ENCODE data around the gene ENKD1. TPM values are rescaled to one million over a fixed set of nuclear protein-coding genes. Genes with fewer than 3 reads are reported as not detected.

ENKD1 gene
- total and polyA plus RNA-seq, 2 of the 13 experiments (the other 11 are each of a cell fraction or from before 2014, with no cell fraction given) = 10.8 to 20.8 TPM

DNA sequence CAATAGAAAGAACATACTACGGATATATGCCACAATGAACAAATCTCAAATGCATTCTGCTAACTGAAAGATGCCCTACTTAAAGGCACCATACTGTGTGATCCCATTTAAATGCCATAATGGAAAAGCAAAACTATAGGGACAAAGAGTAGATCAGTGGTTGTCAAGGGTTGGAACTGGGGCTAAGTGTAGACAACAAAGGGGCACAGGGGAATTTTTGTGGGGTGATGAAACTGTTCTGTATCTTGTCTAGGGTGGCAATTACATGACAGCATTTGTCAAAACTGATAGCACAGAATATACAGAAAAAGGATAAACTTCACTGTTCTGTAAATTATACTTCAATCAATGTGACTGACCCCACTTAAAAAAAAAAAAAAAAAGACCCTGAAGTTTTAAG, 34.9 kb upstream of the ENKD1 start:
- BruUV-seq (replicated peaks) = no TSS peak
- DNase-seq (ENCODE audit: low spot score) (no peak), FAIRE-seq (peak; percentile 60), ATAC-seq (no peak)
- H3K27me3 ChIP-seq (ENCODE audit: control insufficient read depth in 1 of 2, insufficient read depth in 2 of 2, low read length in 2 of 2) = no peaks in the 10 kb centered on the region
- intact Hi-C loops (cut with micrococcal nuclease; ENCODE audit: unreplicated experiment) (no loop called here), in situ Hi-C loops (cut with HindIII; ENCODE audit: extremely low pct_ligation_motif_present, low pct_unique_long_range_greater_than_20kb) (no loop called here)
- ChIA-PET POLR2A (interaction anchor here (0.9 kb wide), 1 partner anchor 18 kb away, joined by 3 read pairs; the partner anchor contains the start of gene GFOD2), CTCF (ENCODE audit: low intra/inter-chr PET ratio, low total read pairs) (no interaction called here)
- H3K9me3 ChIP-seq (ENCODE audit: low read length) = no peaks in the 10 kb centered on the region
- WGBS (ENCODE audit: low lambda C conversion rate) = 98% methylated on average over 1 of the region's 1 CpG
- TF ChIP-seq PTBP1 (IDR thresholded peaks at IDR 0.05; ENCODE audit: low read depth, low read length, poor library complexity, severe bottlenecking) (no peak), ZNF501 (CRISPR knock-in tag; IDR thresholded peaks at IDR 0.05) (no peak), ZNF780A (CRISPR knock-in tag; IDR thresholded peaks at IDR 0.05) (no peak), HNRNPH1 (optimal IDR thresholded peaks at IDR 0.05; ENCODE audit: low read depth, low read length) (no peak), POLR2A (IDR thresholded peaks at IDR 0.05; ENCODE audit: insufficient read depth in 1 of 2, low read depth in 2 of 2, low read length in 2 of 2) (no peak)
- TF ChIP-seq, protein P1, sequence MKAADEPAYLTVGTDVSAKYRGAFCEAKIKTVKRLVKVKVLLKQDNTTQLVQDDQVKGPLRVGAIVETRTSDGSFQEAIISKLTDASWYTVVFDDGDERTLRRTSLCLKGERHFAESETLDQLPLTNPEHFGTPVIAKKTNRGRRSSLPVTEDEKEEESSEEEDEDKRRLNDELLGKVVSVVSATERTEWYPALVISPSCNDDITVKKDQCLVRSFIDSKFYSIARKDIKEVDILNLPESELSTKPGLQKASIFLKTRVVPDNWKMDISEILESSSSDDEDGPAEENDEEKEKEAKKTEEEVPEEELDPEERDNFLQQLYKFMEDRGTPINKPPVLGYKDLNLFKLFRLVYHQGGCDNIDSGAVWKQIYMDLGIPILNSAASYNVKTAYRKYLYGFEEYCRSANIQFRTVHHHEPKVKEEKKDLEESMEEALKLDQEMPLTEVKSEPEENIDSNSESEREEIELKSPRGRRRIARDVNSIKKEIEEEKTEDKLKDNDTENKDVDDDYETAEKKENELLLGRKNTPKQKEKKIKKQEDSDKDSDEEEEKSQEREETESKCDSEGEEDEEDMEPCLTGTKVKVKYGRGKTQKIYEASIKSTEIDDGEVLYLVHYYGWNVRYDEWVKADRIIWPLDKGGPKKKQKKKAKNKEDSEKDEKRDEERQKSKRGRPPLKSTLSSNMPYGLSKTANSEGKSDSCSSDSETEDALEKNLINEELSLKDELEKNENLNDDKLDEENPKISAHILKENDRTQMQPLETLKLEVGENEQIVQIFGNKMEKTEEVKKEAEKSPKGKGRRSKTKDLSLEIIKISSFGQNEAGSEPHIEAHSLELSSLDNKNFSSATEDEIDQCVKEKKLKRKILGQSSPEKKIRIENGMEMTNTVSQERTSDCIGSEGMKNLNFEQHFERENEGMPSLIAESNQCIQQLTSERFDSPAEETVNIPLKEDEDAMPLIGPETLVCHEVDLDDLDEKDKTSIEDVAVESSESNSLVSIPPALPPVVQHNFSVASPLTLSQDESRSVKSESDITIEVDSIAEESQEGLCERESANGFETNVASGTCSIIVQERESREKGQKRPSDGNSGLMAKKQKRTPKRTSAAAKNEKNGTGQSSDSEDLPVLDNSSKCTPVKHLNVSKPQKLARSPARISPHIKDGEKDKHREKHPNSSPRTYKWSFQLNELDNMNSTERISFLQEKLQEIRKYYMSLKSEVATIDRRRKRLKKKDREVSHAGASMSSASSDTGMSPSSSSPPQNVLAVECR (CRISPR knock-in tag; IDR thresholded peaks at IDR 0.05; ENCODE audit: borderline replicate concordance) = no peak
- TF ChIP-seq, protein P2, sequence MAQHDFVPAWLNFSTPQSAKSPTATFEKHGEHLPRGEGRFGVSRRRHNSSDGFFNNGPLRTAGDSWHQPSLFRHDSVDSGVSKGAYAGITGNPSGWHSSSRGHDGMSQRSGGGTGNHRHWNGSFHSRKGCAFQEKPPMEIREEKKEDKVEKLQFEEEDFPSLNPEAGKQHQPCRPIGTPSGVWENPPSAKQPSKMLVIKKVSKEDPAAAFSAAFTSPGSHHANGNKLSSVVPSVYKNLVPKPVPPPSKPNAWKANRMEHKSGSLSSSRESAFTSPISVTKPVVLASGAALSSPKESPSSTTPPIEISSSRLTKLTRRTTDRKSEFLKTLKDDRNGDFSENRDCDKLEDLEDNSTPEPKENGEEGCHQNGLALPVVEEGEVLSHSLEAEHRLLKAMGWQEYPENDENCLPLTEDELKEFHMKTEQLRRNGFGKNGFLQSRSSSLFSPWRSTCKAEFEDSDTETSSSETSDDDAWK (CRISPR knock-in tag; IDR thresholded peaks at IDR 0.05) = no peak
- peaks cover 13% of the 10 kb centered on the region for H3K4me1 ChIP-seq (ENCODE audit: insufficient read depth, low read length)
- H4K20me1 ChIP-seq (ENCODE audit: insufficient read depth, low read length) = no peaks in the 10 kb centered on the region
- H2AFZ ChIP-seq (ENCODE audit: low read length) = no peak overlapping the region
- no peak overlapping the region for H3K27ac ChIP-seq (ENCODE audit: extremely low read length, insufficient read depth, low read length)
- no peak overlapping the region for H3K4me3 ChIP-seq (replicated peaks in 1 of 3; ENCODE audit: insufficient read depth in 1 of 3, low read depth in 2 of 3, low read length in 3 of 3)
- peaks cover 0 to 3% of the 10 kb centered on the region in 2 experiments; a peak in 3 of 5 replicates for H3K36me3 ChIP-seq (replicated peaks in 1 of 2; ENCODE audit: control insufficient read depth in 1 of 2, insufficient read depth in 2 of 2, low read length in 2 of 2)
- peaks cover 5% of the 10 kb centered on the region for H3K79me2 ChIP-seq (ENCODE audit: insufficient read depth, low read length)
- H3K4me2 ChIP-seq (ENCODE audit: low read depth, low read length) = no peak overlapping the region
- no peak overlapping the region for H3K9ac ChIP-seq (ENCODE audit: insufficient read depth, low read depth, low read length)

All from HepG2 (cell line).